Activated naive CD4-positive, alpha-beta T cell treated with anti-CD3 and anti-CD28 coated beads, Interleukin-2, amount 50 U/mL, for 24 hours (primary cell): Measurements from ENCODE around the gene SYT17.

ENCODE experiments used
- H3K27ac Mint-ChIP-seq: one replicate; pipeline ENCODE4 v1.8.0; 2021; ENCODE audit warnings: mild to moderate bottlenecking, mixed read lengths
- H3K27me3 Mint-ChIP-seq: one replicate; pipeline ENCODE4 v1.8.0; 2021; ENCODE audit warnings: mixed read lengths
- H3K36me3 Mint-ChIP-seq: one replicate; pipeline ENCODE4 v1.8.0; 2021; ENCODE audit warnings: mixed read lengths
- H3K4me1 Mint-ChIP-seq: one replicate; pipeline ENCODE4 v1.8.0; 2021; ENCODE audit warnings: mixed read lengths
- H3K4me3 Mint-ChIP-seq: one replicate; pipeline ENCODE4 v1.8.0; 2021; ENCODE audit warnings: mild to moderate bottlenecking, mixed read lengths
- H3K9me3 Mint-ChIP-seq: one replicate; pipeline ENCODE4 v1.8.0; 2021; ENCODE audit warnings: mixed read lengths

The SYT17 gene

GRCh38 chr16:19240494-19240893 is 72.5 kb downstream of the SYT17 start:
- no peak overlapping the region for H3K27ac Mint-ChIP-seq
- H3K9me3 Mint-ChIP-seq, result peaks cover 12% of the 10 kb centered on the region
- H3K27me3 Mint-ChIP-seq, result peaks cover 2% of the 10 kb centered on the region
- H3K4me3 Mint-ChIP-seq, result no peak overlapping the region
- peaks cover 2% of the 10 kb centered on the region for H3K36me3 Mint-ChIP-seq
- H3K4me1 Mint-ChIP-seq, result no peaks in the 10 kb centered on the region

DNA sequence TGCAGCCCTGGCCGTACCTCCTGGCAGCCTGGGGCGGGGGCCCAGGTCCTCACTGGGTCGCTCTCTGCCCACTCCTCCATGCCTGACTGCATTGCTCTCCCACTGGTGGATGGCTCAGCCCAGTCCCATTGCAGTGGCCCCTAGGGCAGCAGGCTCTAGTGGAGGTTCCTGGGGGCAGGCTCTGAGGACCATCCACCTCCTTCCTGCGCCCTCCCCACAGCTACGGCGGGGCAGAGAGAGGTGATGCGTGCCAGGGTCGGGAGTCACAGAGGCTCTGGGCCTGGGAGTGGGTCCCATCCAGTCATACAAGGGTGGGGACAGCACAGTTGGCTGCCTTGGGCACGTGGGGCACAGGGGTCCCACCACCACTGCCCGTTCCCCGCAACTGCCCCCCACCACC is 73.5 kb downstream of the SYT17 start:
- H3K36me3 Mint-ChIP-seq, result no peaks in the 10 kb centered on the region
- no peaks in the 10 kb centered on the region for H3K4me1 Mint-ChIP-seq
- H3K4me3 Mint-ChIP-seq, result no peak overlapping the region
- H3K27ac Mint-ChIP-seq, result no peak overlapping the region
- H3K9me3 Mint-ChIP-seq, result peaks cover 5% of the 10 kb centered on the region
- peaks cover 2% of the 10 kb centered on the region for H3K27me3 Mint-ChIP-seq

DNA sequence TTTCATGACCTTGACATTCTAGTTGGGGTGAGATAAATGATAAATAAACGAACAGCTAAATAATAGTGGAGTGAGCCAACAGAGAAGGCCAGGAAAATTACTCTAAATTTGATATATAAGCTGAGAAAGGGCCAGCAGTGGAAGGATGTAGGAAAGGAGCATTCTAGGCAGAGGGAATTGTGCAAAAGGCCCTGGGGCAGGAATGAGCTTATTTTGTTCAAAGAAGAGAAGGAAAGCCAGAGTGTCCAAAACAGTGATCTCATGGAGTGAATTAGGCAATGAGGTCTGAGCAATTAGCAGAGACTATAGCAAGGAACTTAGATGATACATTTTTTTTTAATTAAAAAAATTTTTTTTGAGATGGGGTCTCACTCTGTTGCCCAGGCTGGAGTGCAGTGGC is 74.1 kb downstream of the SYT17 start:
- no peak overlapping the region for H3K27ac Mint-ChIP-seq
- H3K9me3 Mint-ChIP-seq, result peaks cover 5% of the 10 kb centered on the region
- no peaks in the 10 kb centered on the region for H3K36me3 Mint-ChIP-seq
- no peaks in the 10 kb centered on the region for H3K4me1 Mint-ChIP-seq
- H3K27me3 Mint-ChIP-seq, result peaks cover 2% of the 10 kb centered on the region
- no peak overlapping the region for H3K4me3 Mint-ChIP-seq

- Mint-ChIP-seq H3K4me3 (no peak overlapping the region), H3K27ac (no peak overlapping the region)
Observed at GRCh38 chr16:19242987-19243575, 75.0 kb downstream of the SYT17 start.

GRCh38 chr16:19245326-19245925 is 77.4 kb downstream of the SYT17 start:
- H3K4me3 Mint-ChIP-seq, result no peak overlapping the region
- H3K27ac Mint-ChIP-seq, result no peak overlapping the region
- no peaks in the 10 kb centered on the region for H3K36me3 Mint-ChIP-seq
- H3K27me3 Mint-ChIP-seq, result peaks cover 2% of the 10 kb centered on the region
- peaks cover 5% of the 10 kb centered on the region for H3K9me3 Mint-ChIP-seq
- no peaks in the 10 kb centered on the region for H3K4me1 Mint-ChIP-seq

More at GRCh38 chr16:19242987-19243575, 75.0 kb downstream of the SYT17 start:
- Mint-ChIP-seq H3K9me3 (peaks cover 5% of the 10 kb centered on the region), H3K27me3 (peaks cover 2% of the 10 kb centered on the region), H3K36me3 (no peaks in the 10 kb centered on the region), H3K4me1 (no peaks in the 10 kb centered on the region)

DNA sequence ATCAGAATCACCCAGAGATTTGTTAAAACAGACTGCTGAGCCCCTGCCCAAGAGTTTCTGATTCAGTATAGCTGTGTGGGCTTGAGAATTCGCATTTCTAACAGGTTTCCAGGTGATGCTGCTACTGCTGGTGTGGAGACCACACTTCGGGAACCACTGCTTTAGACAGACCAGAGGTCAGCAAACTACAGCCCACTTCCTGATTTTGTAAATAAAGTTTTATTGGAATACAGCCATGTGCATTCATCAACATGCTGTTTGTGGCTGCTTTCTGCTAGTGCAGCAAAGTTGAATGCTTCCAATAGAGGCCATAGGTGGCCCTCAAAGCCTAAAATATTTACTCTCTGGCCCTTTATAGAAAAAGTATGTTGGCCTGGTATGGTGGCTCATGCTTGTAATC is 84.9 kb downstream of the SYT17 start:
- no peak overlapping the region for H3K27ac Mint-ChIP-seq
- no peaks in the 10 kb centered on the region for H3K9me3 Mint-ChIP-seq
- no peaks in the 10 kb centered on the region for H3K4me1 Mint-ChIP-seq
- no peak overlapping the region for H3K4me3 Mint-ChIP-seq
- peaks cover 2% of the 10 kb centered on the region for H3K27me3 Mint-ChIP-seq
- no peaks in the 10 kb centered on the region for H3K36me3 Mint-ChIP-seq

DNA sequence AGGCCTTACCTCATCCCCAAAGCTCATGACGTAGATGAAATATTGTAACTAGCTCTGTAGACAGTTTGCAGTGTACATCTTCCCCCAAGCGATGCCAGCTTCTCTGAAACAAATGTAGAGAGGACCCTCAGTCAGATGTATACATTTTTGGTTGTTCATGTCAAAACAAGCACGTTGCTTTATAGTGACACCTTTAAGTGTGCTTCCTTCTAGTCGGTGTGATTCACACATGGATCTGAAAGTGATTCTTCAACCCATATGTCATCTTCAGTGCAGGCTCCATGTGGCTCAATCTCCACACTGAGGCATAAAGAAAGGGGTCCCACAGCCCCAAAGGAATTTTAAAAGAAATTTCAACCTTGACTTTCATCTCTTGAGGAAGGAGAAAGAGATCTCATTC is 86.6 kb downstream of the SYT17 start:
- no peaks in the 10 kb centered on the region for H3K9me3 Mint-ChIP-seq
- H3K27me3 Mint-ChIP-seq, result peaks cover 2% of the 10 kb centered on the region
- no peaks in the 10 kb centered on the region for H3K4me1 Mint-ChIP-seq
- H3K4me3 Mint-ChIP-seq, result no peak overlapping the region
- no peak overlapping the region for H3K27ac Mint-ChIP-seq
- H3K36me3 Mint-ChIP-seq, result no peaks in the 10 kb centered on the region

DNA sequence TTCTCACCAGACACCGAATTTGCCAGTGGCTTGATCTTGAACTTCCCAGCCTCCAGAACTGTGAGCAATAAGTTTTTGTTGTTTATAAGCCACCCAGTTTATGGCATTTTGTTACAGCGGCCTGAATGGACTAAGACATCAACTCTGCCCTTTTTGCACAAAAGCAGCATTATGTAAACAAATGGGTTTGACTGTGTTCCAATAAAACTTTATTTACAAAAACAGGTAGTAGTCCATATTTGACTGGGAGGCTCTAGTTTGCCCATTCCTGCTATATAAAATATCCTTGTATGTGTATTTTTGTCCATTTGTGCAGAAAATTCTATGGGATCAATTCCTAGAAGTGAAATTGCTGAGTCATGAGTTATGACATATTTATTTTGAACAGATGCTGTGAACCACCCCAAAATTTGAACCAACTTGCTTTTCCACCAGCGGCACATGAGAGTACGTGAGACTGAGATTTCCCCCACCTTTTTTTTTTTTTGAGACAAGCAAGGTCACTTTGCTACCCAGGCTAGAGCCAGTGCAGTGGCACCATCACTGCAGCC is 96.2 kb downstream of the SYT17 start:
- Mint-ChIP-seq H3K27me3 (peaks cover 2% of the 10 kb centered on the region), H3K27ac (no peak overlapping the region), H3K9me3 (peaks cover 7% of the 10 kb centered on the region), H3K4me3 (no peak overlapping the region), H3K36me3 (peaks cover 3% of the 10 kb centered on the region), H3K4me1 (no peaks in the 10 kb centered on the region)

DNA sequence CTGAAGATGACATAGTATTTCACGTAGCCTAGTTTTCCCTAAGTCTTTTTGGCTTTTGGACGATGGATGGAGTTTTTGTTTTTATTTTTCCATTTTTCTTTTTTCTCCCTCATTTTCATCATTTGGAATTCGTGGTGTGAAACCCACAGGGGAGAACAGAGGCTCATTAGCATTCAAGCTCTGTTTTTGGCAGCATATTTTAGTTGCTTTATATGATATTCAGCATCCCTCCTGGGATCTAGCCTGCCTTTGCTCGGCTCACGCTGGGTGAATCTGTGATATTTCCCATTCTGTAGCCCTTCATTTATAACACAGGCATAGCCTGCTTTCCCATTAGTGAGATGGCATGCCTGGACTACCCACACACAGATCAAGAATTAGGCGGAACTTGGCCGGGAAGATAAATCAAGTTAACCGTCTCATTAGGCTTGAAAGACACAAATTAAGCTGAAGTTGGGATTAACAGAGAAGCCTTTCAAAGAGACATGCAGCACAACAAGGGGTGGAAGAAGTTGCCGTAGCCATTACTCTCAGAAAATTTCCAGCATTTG is 97.4 kb downstream of the SYT17 start:
- Mint-ChIP-seq H3K9me3 (peaks cover 9% of the 10 kb centered on the region), H3K4me3 (no peak overlapping the region), H3K4me1 (no peaks in the 10 kb centered on the region), H3K27ac (no peak overlapping the region), H3K36me3 (peaks cover 3% of the 10 kb centered on the region), H3K27me3 (peaks cover under 1% of the 10 kb centered on the region)

DNA sequence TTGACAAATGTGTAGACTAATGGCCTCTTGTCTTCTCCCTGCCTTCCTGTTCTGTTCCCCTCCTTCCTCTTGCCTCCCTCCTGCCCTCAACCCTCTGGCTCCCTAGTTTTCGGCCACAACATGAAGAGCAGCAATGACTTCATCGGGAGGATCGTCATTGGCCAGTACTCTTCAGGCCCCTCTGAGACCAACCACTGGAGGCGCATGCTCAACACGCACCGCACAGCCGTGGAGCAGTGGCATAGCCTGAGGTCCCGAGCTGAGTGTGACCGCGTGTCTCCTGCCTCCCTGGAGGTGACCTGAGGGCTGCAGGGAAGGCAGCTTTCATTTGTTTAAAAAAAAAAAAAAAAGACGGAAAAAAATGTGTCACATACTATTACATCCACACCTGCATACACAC is 98.7 kb downstream of the SYT17 start:
- Mint-ChIP-seq H3K27me3 (no peaks in the 10 kb centered on the region), H3K27ac (no peak overlapping the region), H3K9me3 (peaks cover 9% of the 10 kb centered on the region), H3K4me3 (no peak overlapping the region), H3K36me3 (peaks cover 3% of the 10 kb centered on the region), H3K4me1 (no peaks in the 10 kb centered on the region)

DNA sequence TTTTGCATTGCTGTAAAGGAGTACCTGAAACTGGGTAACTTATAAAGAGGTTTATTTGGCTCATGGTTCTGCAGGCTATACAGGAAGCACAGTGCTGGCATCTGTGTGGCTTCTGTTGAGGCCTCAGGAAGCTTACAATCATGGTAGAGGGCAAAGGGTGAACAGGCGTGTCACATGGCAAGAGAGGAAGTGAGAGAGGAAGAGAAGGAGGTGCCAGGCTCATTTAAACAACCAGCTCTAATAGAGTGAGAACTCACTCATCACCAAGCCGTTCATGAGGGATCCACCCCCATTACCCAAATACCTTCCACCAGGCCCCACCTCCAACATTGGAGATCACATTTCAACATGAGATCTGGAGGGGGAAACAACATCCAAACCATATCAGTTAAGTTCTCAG is 101.1 kb downstream of the SYT17 start:
- Mint-ChIP-seq H3K36me3 (peaks cover 3% of the 10 kb centered on the region), H3K27ac (no peak overlapping the region), H3K4me1 (no peaks in the 10 kb centered on the region), H3K4me3 (no peak overlapping the region), H3K27me3 (peaks cover 3% of the 10 kb centered on the region), H3K9me3 (peaks cover 9% of the 10 kb centered on the region)

GRCh38 chr16:19274165-19274797 is 106.2 kb downstream of the SYT17 start:
- Mint-ChIP-seq H3K4me1 (no peaks in the 10 kb centered on the region), H3K4me3 (no peak overlapping the region), H3K27me3 (peaks cover 3% of the 10 kb centered on the region), H3K36me3 (no peaks in the 10 kb centered on the region), H3K27ac (no peak overlapping the region), H3K9me3 (peaks cover 1% of the 10 kb centered on the region)

DNA sequence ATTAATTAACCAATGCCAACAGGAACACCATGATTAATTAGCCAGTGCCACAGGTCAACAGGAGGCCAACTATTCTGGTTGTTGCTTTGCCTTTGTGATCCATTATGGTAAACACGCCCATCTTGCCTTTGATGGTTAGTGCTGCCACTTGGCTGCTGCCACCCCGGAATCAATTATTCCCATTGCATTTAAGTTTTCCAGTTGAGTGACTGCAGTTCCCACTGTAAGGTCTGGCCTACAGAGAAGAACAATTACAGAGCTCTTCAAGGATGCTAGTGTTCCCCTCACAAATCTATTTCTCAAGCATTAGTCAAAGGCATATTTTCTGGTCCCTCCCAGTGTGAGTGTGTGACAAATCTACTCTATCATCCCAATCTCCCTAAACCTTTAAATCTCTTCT is 110.4 kb downstream of the SYT17 start:
- Mint-ChIP-seq H3K27ac (no peak overlapping the region), H3K4me1 (no peaks in the 10 kb centered on the region), H3K9me3 (no peaks in the 10 kb centered on the region), H3K27me3 (no peaks in the 10 kb centered on the region), H3K4me3 (no peak overlapping the region), H3K36me3 (no peaks in the 10 kb centered on the region)

DNA sequence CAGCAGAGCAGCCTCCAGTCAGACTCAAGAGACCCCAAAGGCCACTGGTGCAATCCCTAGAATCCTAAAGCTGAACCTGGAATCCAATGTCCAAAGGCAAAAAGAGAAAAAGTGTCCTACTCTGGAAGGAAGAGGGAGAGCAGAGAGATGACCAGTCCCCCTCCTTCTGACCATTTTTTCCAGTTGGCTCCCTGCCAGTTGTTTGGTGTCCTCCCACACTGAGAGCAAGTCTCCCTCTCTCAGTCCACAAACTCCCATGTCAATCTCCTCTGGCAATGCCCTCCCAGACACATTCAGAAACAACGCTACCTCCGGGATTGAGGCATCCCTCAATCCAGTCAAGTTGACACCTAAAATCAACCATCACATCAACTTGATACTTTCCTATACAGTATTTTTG is 113.2 kb downstream of the SYT17 start:
- H3K27ac Mint-ChIP-seq, result no peak overlapping the region
- no peaks in the 10 kb centered on the region for H3K36me3 Mint-ChIP-seq
- no peaks in the 10 kb centered on the region for H3K27me3 Mint-ChIP-seq
- H3K9me3 Mint-ChIP-seq, result no peaks in the 10 kb centered on the region
- no peak overlapping the region for H3K4me3 Mint-ChIP-seq
- H3K4me1 Mint-ChIP-seq, result no peaks in the 10 kb centered on the region

GRCh38 chr16:19282101-19282500 is 114.1 kb downstream of the SYT17 start:
- no peak overlapping the region for H3K4me3 Mint-ChIP-seq
- no peaks in the 10 kb centered on the region for H3K9me3 Mint-ChIP-seq
- H3K36me3 Mint-ChIP-seq, result no peaks in the 10 kb centered on the region
- no peaks in the 10 kb centered on the region for H3K27me3 Mint-ChIP-seq
- H3K27ac Mint-ChIP-seq, result no peak overlapping the region
- no peaks in the 10 kb centered on the region for H3K4me1 Mint-ChIP-seq

DNA sequence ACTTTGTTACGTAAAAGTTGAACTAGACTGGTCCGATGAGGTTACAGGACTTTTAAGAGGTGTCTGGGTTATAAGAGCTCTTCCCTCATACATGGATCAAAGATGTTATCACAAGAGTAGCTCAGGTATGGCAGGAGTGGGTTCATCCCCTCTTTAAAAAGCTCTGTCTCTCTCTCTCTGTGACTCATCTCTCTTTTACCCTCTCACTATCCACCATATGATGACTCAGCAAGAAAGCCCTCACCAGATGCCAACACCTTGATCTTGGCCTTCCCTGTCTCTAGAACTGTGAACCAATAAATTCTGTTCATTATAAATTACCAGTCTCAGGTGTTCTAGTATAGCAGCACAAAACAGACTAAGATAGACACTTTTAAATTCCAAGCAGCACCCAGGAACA is 115.6 kb downstream of the SYT17 start:
- Mint-ChIP-seq H3K9me3 (no peaks in the 10 kb centered on the region), H3K27me3 (no peaks in the 10 kb centered on the region), H3K36me3 (no peaks in the 10 kb centered on the region), H3K4me1 (no peaks in the 10 kb centered on the region), H3K4me3 (no peak overlapping the region), H3K27ac (no peak overlapping the region)
